GM12801 (cell line): ENCODE data around the gene HAND1.

ENCODE experiments used
- CTCF ChIP-seq: IDR thresholded peaks from one replicate; pipeline ENCODE4 v1.5.1; 2011; ENCODE audit warnings: control low read depth; ENCODE audit not compliant: insufficient read length; ENCODE audit errors: extremely low read depth

HAND1 gene

GRCh38 chr5:154521756-154522155 lies 43.7 kb upstream of the HAND1 start:
- no peak for TF ChIP-seq CTCF

GRCh38 chr5:154520861-154521453 lies 42.9 kb upstream of the HAND1 start:
- no peak for TF ChIP-seq CTCF

GRCh38 chr5:154519359-154519758 lies 41.3 kb upstream of the HAND1 start:
- TF ChIP-seq CTCF = no peak

GRCh38 chr5:154518438-154518867 lies 40.4 kb upstream of the HAND1 start:
- TF ChIP-seq CTCF = no peak

GRCh38 chr5:154517810-154518437 lies 39.9 kb upstream of the HAND1 start:
- no peak for TF ChIP-seq CTCF

GRCh38 chr5:154517181-154517580 lies 39.2 kb upstream of the HAND1 start:
- TF ChIP-seq CTCF = no peak

GRCh38 chr5:154516475-154516874 lies 38.4 kb upstream of the HAND1 start:
- TF ChIP-seq CTCF = no peak
